GM06990 (cell line): ENCODE measurements around the gene SLC7A10.
"Not testable (repeated sequence)": the region's sequence is repeated elsewhere in the genome, so short reads cannot be mapped to it uniquely, and the experiment has no call there.

Experiments
- DNase-seq: peaks from one replicate; pipeline ENCODE4 v3.0.0-alpha.2; 2011; ENCODE audit not compliant: insufficient read length; ENCODE audit errors: extremely low read depth
- H3K27me3 ChIP-seq: replicated peaks from 2 replicates; pipeline ENCODE4 v1.6.0; 2011; ENCODE audit warnings: low read length; ENCODE audit not compliant: control insufficient read depth, insufficient read depth
- H3K36me3 ChIP-seq: 2 replicates; pipeline ENCODE4 v1.5.1; 2011; ENCODE audit warnings: low read length; ENCODE audit not compliant: control insufficient read depth, insufficient read depth
- H3K4me3 ChIP-seq: replicated peaks from 2 replicates; pipeline ENCODE4 v1.5.1; 2011; ENCODE audit warnings: low read depth, mild to moderate bottlenecking, control low read depth, low read length
- CTCF ChIP-seq: IDR thresholded peaks from 2 replicates; pipeline ENCODE4 v1.5.1; 2011; ENCODE audit warnings: low read length, control low read depth, mild to moderate bottlenecking, inconsistent platforms; ENCODE audit not compliant: insufficient read depth, poor library complexity, severe bottlenecking

SLC7A10 gene

GRCh38 chr19:33210266-33210940 lies 15.2 kb downstream of the SLC7A10 start:
- no peaks in the 10 kb centered on the region; the same call in 1 of the 2 replicates for H3K27me3 ChIP-seq
- no peak overlapping the region for H3K4me3 ChIP-seq
- no peak for TF ChIP-seq CTCF
- DNase-seq: no peak
- H3K36me3 ChIP-seq: no peaks in the 10 kb centered on the region

DNA sequence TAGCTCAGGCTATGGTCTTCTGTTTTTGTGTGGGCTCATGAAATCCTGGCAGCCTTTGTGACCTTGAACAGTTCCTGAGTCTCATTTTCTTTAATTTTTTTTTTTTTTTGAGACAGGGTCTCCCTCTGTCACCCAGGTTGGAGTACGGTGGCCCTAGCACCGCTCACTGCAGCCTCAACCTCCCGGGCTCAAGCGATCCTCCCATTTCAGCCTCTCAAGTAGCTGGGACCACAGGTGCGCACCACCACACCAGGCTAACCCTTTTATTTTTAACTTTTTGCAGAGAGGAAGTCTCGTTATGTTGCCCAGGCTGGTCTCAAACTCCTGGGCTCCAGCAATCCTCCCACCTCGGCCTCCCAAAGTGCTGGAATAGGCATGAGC lies 15.8 kb downstream of the SLC7A10 start:
- not testable (repeated sequence) for H3K36me3 ChIP-seq, H3K27me3 ChIP-seq, DNase-seq, H3K4me3 ChIP-seq

DNA sequence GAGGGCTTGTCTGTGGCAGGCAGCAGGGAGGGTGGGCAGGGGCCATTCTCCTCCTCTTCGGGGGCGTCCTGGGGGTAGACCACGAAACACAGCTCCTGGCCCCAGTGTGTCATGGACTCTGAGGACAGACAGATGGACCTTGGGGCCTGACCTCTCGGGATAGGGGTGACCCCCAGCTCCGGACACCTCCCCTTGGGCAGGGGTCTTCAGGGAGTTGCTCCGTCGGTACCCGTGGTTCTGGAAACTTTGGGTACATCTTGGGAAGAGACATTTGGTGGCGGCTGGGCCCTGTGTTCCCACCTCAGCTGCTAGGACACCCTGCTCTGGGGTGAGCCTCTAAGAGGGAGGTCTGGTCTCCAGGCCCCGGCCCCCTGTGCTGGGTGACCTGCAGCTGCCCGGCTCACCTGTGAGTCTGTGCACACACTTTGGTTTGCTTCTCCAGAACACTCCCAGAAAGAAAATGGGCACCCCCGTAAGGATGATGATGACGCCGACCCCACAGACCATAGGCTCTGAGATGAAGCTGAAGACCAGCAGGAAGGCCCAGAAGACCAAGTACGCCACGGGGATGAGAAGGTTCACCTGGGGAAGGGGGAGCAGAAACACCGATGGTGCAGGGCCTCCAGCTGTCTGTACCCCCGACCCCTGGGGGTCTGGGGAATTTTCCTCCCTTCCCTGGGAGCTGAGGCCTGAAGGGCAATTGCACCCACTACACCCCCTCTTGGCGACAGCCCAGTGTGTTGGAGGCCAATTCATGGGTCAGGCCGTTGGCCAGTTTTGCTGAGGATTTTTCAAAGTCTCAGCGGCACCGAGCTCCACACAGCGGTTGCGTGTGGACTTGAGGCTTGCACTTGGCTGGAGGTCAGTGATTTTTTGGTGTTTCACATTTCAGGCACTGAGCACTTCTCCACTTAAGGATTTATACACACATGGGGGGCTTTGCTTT lies 16.5 kb downstream of the SLC7A10 start:
- DNase-seq: no peak
- Histone ChIP-seq H3K4me3 (no peak overlapping the region), H3K27me3 (no peaks in the 10 kb centered on the region), H3K36me3 (no peaks in the 10 kb centered on the region)
- TF ChIP-seq CTCF: no peak

DNA sequence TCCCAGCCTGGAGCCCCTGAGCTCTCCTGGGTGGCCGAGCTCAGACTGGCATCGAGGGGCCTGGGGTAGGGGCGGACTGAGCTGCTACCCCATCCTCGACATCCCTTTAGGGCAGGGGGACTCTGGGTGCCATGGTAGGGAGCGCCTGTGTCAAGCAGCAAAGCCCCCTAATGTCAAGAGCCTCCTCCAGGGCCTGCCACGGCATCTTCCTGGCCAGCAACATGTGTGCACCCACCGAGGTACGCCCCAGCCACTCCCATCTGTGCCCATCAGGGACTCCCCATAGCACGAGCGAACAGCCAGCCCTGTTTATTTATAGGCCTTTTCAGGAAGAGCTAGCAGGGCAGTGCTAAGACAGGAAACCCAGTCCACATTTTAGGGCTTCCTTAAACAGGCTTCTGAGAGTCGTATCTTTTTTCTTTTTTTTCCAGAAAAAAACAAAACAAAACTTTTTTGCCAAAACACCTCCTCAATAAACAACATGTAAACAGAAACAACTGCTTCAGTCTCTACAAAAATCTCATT lies 17.2 kb downstream of the SLC7A10 start:
- no peak overlapping the region for H3K4me3 ChIP-seq
- H3K36me3 ChIP-seq: no peaks in the 10 kb centered on the region
- H3K27me3 ChIP-seq: no peaks in the 10 kb centered on the region
- no peak for DNase-seq
- no peak for TF ChIP-seq CTCF

DNA sequence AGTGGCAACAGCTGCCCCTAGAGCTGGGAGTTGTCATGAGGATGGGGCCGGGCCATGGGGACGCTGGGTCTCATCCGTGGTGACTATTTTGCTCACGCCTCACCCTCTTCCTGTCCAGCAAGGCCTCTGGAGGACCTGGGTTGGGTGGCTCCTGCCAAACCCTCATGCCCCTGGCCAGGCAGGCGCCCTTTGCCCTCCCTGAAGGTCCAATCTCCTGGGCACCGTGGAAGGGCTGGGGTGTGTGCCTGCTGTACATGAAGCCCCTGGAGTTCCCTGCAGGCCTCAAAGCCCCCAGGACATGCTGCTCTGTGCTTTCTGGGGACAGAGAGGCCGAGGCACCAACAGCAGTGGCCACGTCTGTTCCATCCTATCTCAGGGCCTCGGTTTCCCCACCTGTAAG lies 17.7 kb downstream of the SLC7A10 start:
- Histone ChIP-seq H3K27me3 (no peaks in the 10 kb centered on the region), H3K4me3 (no peak overlapping the region), H3K36me3 (no peaks in the 10 kb centered on the region)
- no peak for TF ChIP-seq CTCF
- DNase-seq: no peak

- Histone ChIP-seq H3K36me3 (no peaks in the 10 kb centered on the region), H3K27me3 (no peaks in the 10 kb centered on the region), H3K4me3 (no peak overlapping the region)
- TF ChIP-seq CTCF: no peak
- no peak for DNase-seq
Measured at GRCh38 chr19:33207040-33207620, 18.5 kb downstream of the SLC7A10 start.
